Measurements from ENCODE around the gene ARGFX.
A peak's percentile ranks its signal among the peaks of the same experiment; 100 is the strongest.

- no peak for TF ChIP-seq CTCF (IDR thresholded peaks at IDR 0.05)
- TF ChIP-seq POLR2A (IDR thresholded peaks at IDR 0.05; ENCODE audit: low read depth), result no peak
- peak; percentile 52 to 89 for TF ChIP-seq POLR2AphosphoS5 (IDR thresholded peaks at IDR 0.05)
These were observed 21.9 kb upstream of the ARGFX start, which contains the start of gene POLQ for GRCh38 chr3:121545574-121546455.

Data from esophagus muscularis mucosa (tissue), 3 donors.